Activated effector memory CD4-positive, alpha-beta T cell treated with Interleukin-2 at 50 U/mL for 16 hours (primary cell): ENCODE data around the gene SF3A2.

ENCODE experiments used
- DNase-seq: peaks from one replicate; pipeline ENCODE4 v3.0.0-alpha.2; 2020

Gene SF3A2

DNA sequence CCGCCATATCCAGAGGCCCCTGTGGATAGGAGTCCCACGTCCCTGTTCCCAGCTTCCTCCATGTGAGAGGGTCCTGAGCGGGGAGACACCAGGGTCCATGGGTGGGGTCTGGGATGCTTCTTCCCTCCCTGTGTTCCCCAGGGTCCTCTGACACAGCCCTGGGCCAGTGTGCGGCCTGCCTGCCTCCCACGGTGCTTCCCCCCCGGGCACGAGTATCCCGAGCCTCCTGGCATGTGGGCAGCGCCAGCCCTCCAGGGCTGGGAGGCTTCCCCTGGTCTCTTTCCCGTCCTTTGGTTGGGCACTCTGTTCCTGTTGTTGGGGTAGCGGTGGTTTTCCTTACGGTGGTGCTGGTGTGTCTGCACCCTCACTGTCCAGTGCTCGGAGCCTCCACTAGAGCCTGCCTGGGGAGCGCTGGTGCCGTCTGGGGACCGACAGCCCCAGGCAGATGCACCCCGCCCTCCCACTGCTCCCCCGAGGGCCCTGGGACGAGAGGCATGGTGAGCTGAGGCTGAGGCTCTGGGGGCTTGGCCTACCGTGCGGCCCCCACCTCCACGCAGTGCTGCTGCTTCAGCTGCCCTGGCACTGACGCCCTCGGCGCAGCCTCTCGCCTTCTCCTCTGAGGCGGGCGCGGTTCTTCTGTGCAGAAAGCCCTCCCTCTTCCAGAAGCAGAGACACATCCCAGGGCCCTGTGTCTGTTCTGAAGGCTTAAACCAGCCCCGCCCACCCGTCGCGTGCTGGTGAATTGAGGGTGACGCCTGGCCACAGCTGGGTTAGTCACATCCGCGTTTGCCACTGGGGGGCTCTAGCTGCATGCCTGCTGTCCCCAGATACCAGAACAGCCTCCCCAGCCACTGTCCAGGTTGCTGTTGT lies 28.4 kb upstream of the SF3A2 start:
- no peak for DNase-seq

DNA sequence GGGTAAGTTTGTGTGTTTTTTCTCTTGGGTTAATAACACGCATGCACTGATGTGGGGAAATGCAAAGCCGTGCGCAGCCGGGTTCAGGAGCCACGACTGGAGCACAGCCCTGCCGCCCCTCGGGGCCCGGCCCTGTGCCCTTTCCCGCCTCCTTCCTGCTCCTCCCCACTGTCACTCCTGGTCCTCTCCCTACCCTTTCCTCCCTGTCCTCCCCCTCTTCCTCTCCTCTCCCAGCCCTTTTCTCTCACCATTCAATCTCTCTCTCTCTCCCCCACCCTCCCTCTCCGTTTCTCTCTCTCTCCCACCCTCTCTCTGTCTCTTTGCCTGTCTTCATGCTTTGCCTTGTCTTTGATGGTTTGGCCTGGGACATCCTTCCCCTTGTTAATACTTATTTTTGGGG lies 27.6 kb upstream of the SF3A2 start:
- no peak for DNase-seq

DNA sequence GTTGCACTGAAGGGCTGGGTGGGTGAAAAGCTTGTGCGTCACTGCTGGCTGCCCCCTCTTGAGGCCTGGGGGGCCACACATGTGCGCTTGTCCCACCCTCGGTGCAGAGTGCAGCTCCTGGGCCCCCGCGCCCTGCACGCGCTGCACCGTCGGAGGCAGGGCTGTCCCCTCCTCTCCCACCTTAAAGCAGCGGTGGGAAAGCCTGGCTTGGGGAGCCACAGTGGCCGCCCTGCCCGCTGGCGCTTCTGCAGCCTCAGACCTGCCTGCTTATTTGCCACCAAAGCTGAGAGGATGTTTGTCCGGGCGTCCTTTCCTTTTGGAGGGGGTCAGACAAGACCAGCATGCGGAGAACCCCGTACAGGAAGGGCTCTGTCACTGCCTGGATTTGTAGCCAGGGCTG lies 27.2 kb upstream of the SF3A2 start:
- DNase-seq = no peak

GRCh38 chr19:2210206-2210605 lies 26.4 kb upstream of the SF3A2 start:
- no peak for DNase-seq

DNA sequence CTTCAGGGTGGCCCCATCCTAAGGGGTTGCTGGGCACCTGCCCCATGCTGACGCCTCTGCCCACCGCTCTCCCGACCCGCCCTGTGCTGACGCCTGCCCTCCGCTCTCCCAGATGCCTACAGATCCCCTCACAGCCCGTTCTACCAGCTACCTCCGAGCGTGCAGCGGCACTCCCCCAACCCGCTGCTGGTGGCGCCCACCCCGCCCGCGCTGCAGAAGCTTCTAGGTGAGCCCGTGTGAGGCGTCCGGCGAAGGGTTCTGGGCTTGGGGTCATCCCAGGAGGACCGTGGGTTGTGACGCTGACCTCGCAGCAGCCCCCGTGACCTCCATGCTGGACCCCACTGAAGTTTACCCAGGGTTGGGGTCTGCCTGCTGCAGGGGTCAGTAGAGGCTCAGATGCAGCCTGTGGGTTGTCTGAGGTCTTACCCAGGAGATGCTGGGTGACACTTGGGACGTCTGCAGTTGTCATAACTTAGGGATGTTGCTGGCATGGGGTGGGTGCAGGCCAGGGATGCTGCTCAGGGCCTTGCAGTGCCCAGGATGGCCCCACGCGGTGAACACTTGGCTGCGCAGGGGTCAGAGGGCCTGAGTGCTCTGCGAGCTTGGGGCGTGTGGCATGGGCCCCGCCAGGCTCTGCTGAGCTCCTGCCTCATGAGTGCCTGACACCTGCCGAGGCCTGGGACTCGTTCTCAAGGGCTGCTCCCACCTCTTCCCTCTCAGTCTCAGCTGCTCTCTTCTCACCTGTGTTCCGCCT lies 25.5 kb upstream of the SF3A2 start:
- no peak for DNase-seq

- DNase-seq = no peak
Observed at GRCh38 chr19:2212861-2213711, 23.5 kb upstream of the SF3A2 start.

GRCh38 chr19:2213799-2214198 lies 22.8 kb upstream of the SF3A2 start:
- no peak for DNase-seq

DNA sequence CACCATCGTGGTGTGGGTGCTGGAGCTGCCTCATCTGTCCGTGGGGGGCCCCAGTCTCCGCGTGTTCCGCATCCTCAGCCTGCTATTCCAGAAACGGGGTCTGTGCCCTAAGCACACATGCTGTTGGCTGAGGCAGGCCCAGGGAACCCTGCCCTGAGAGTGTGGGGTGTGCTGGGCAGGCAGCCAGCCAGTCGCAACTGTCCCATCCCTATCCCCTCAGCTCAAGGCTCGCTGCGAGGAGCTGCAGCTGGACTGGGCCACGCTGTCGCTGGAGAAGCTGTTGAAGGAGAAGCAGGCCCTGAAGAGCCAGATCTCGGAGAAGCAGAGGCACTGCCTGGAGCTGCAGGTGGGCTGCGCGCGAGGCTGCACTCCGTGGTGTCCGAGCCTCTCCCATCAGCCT lies 22.4 kb upstream of the SF3A2 start:
- no peak for DNase-seq

GRCh38 chr19:2215281-2215751 lies 21.3 kb upstream of the SF3A2 start:
- peak; percentile 13 for DNase-seq

DNA sequence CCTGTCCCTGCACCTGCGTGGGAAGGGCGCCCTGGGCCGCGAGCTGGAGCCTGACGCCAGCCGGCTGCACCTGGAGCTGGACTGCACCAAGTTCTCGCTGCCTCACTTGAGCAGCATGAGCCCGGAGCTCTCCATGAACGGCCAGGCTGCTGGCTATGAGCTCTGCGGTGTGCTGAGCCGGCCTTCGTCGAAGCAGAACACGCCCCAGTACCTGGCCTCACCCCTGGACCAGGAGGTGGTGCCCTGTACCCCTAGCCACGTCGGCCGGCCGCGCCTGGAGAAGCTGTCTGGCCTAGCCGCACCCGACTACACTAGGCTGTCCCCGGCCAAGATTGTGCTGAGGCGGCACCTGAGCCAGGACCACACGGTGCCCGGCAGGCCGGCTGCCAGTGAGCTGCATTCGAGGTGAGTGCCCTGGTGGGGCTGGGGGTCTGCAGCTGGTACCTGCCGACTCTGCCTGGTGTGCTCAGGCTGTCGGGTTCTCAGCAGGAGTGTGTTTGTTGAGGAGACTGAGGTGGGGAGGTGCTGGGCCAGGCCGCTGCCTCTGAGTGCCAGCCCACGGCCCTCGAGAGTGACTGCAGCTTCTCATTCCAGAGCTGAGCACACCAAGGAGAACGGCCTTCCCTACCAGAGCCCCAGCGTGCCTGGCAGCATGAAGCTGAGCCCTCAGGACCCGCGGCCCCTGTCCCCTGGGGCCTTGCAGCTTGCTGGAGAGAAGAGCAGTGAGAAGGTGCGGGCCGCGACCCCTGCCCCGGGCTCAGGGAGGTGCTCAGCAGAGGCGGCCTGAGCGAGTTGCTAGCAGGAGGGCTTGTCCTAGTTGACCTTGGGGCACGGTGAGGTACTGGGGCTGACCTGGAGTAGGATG lies 20.0 kb upstream of the SF3A2 start:
- no peak for DNase-seq

- no peak for DNase-seq
Observed at GRCh38 chr19:2217591-2217990, 19.0 kb upstream of the SF3A2 start.

DNA sequence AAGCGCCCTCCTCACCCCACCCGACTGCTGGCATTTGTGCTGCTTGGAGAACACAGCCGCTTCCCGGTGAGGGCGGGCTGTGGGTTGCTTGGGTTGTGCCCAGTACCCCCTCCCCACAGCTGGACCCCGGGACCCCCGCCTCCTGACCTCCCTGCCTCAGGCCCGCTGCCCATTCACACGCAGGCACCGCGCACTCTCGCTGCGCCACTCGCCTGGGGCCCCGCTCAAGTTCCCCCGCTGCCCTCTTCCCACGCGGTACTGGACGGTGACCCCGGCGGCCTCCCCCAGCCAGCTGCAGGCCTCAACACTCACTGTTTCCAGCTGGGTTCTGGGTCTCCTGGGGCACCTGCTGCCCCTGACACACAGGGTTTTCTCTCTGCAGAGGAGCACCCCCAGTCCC lies 16.9 kb upstream of the SF3A2 start:
- DNase-seq = no peak

- no peak for DNase-seq
Observed at GRCh38 chr19:2221250-2221831, 15.3 kb upstream of the SF3A2 start.

DNA sequence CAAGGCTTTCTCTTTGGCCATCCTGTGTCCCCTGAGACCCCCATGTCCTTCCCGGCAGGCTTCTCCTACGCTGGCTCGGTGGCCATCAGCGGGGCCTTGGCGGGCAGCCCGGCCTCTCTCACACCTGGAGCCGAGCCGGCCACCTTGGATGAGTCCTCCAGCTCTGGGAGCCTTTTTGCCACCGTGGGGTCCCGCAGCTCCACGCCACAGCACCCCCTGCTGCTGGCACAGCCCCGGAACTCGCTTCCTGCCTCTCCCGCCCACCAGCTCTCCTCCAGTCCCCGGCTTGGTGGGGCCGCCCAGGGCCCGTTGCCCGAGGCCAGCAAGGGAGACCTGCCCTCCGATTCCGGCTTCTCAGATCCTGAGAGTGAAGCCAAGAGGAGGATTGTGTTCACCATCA lies 14.7 kb upstream of the SF3A2 start:
- DNase-seq = no peak

GRCh38 chr19:2223391-2223790 lies 13.2 kb upstream of the SF3A2 start:
- no peak for DNase-seq

DNA sequence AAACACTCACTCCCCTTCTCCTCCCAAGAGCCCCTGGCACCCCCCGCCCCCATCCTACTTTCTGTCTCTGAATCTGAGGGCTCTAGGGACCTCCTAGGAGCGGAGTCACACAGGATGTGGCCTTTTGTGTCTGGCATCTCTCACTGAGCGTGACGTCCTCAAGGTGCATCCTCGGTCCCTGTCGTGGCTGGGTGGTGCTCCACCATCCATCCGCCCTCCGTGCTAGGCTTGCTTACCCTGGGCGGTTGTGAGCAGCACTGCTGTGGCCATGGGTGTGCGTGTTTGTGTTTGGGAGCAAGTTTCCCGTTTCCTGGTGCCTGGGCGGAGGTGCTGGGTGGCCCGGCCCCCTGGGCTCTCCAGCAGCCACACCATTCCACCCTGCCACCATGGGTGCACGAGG lies 12.7 kb upstream of the SF3A2 start:
- no peak for DNase-seq

GRCh38 chr19:2224754-2225349 lies 11.8 kb upstream of the SF3A2 start:
- no peak for DNase-seq

- no peak for DNase-seq
Observed at GRCh38 chr19:2225415-2226050, 11.1 kb upstream of the SF3A2 start.

GRCh38 chr19:2226051-2226839 lies 10.4 kb upstream of the SF3A2 start:
- no peak for DNase-seq

DNA sequence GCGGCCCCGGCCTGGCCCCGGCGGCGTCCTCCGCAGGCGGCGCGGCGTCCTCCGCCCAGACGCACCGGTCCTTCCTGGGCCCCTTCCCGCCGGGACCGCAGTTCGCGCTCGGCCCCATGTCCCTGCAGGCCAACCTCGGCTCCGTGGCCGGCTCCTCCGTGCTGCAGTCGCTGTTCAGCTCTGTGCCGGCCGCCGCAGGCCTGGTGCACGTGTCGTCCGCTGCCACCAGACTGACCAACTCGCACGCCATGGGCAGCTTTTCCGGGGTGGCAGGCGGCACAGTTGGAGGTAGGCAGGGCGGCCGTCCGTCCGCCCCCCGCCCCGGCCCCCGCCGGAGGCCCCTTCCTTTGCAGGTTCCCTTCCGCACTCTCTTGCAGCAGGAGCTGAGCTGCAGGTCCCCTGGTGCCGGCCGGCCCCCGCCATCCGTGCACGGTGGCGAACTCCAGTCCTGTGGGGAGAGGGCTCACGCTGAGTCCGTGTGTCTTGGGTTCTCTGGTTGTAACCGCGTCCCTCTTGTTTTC lies 9.7 kb upstream of the SF3A2 start:
- no peak for DNase-seq
